Stimulated activated CD4-positive, alpha-beta T cell treated with anti-CD3 and anti-CD28 coated beads, Interleukin-2, amount 100 ng/mL, for 4 hours (primary cell): ENCODE results near the gene WDR17.
A peak's percentile ranks its signal among the peaks of the same experiment; 100 is the strongest.
"Not testable (repeated sequence)": the region's sequence is repeated elsewhere in the genome, so short reads cannot be mapped to it uniquely, and the experiment has no call there.

Experiments used
- DNase-seq: peaks from one replicate; pipeline ENCODE4 v3.0.0-alpha.2; 2020; ENCODE audit warnings: low read depth

The WDR17 gene

GRCh38 chr4:176193126-176193525 lies 127.5 kb downstream of the WDR17 start:
- DNase-seq, result no peak

GRCh38 chr4:176193938-176194337 lies 128.3 kb downstream of the WDR17 start:
- DNase-seq, result no peak

GRCh38 chr4:176195184-176195978 lies 129.7 kb downstream of the WDR17 start, which contains the start of gene SPATA4:
Gene SPATA4, minus strand, starts transcription at chr4:176195585. Its CDS starts 23 bp downstream, at chr4:176195562.
- peak; percentile 91 for DNase-seq

- DNase-seq, result no peak
Observed at GRCh38 chr4:176198316-176198903, 132.8 kb downstream of the WDR17 start.

- no peak for DNase-seq
Observed at GRCh38 chr4:176205299-176205698, 139.7 kb downstream of the WDR17 start.

GRCh38 chr4:176207839-176208238 lies 142.2 kb downstream of the WDR17 start:
- DNase-seq, result no peak

- no peak for DNase-seq
Observed at GRCh38 chr4:176209535-176209934, 143.9 kb downstream of the WDR17 start.

- no peak for DNase-seq
Observed at GRCh38 chr4:176210101-176210500, 144.5 kb downstream of the WDR17 start.

GRCh38 chr4:176210579-176211296 lies 145.1 kb downstream of the WDR17 start:
- no peak for DNase-seq

- DNase-seq, result not testable (repeated sequence)
Observed at GRCh38 chr4:176212351-176212750, 146.7 kb downstream of the WDR17 start.

GRCh38 chr4:176217510-176217909 lies 151.9 kb downstream of the WDR17 start:
- no peak for DNase-seq

- no peak for DNase-seq
Observed at GRCh38 chr4:176222149-176222548, 156.5 kb downstream of the WDR17 start.

- DNase-seq, result no peak
Observed at GRCh38 chr4:176223561-176223960, 157.9 kb downstream of the WDR17 start.

GRCh38 chr4:176226736-176227135 lies 161.1 kb downstream of the WDR17 start:
- no peak for DNase-seq

- no peak for DNase-seq
Observed at GRCh38 chr4:176229645-176230044, 164.0 kb downstream of the WDR17 start.
